Measurements from ENCODE around the gene LRFN2. TPM values are rescaled to one million over a fixed set of nuclear protein-coding genes. Genes with fewer than 3 reads are reported as not detected.

The LRFN2 gene
- total and polyA plus RNA-seq, 2 experiments from 2014 or later = 0.33 to 0.54 TPM

- no peak for DNase-seq (ENCODE audit: low spot score)
- Histone ChIP-seq H3K4me2 (no peak overlapping the region), H3K79me2 (no peaks in the 10 kb centered on the region), H3K9me2 (replicated peaks; ENCODE audit: insufficient read depth) (no peaks in the 10 kb centered on the region), H4K20me1 (ENCODE audit: insufficient read depth, poor library complexity, severe bottlenecking) (no peaks in the 10 kb centered on the region), H3K36me3 (replicated peaks; ENCODE audit: insufficient read depth, low read depth) (no peaks in the 10 kb centered on the region), H3K27me3 (peaks cover 15% of the 10 kb centered on the region), H3K4me1 (ENCODE audit: insufficient read depth) (peaks cover 4% of the 10 kb centered on the region), H2AFZ (no peak overlapping the region), H3K4me3 (no peak overlapping the region), H3K27ac (no peak overlapping the region), H3K9me3 (ENCODE audit: low read depth) (no peaks in the 10 kb centered on the region)
- WGBS (ENCODE audit: low lambda C conversion rate, missing lambda C conversion rate) = 98% methylated on average over 4 of the region's 4 CpGs
- no peak for TF ChIP-seq EZH2 (IDR thresholded peaks at IDR 0.05; ENCODE audit: borderline replicate concordance)
Measured at GRCh38 chr6:40490508-40490907, 96.7 kb downstream of the LRFN2 start.

GRCh38 chr6:40489798-40490197, 97.4 kb downstream of the LRFN2 start:
- TF ChIP-seq CTCF (IDR thresholded peaks at IDR 0.05; ENCODE audit: poor library complexity) (no peak), EZH2phosphoT487 (IDR thresholded peaks at IDR 0.05; ENCODE audit: low read depth, severe bottlenecking, unreplicated experiment) (no peak), EZH2 (IDR thresholded peaks at IDR 0.05; ENCODE audit: borderline replicate concordance) (no peak)
- 96% methylated on average over 9 of the region's 9 CpGs for WGBS (ENCODE audit: low lambda C conversion rate, missing lambda C conversion rate)
- Histone ChIP-seq H3K79me2 (no peaks in the 10 kb centered on the region), H3K36me3 (replicated peaks; ENCODE audit: insufficient read depth, low read depth) (no peaks in the 10 kb centered on the region), H3K9me2 (replicated peaks; ENCODE audit: insufficient read depth) (no peaks in the 10 kb centered on the region), H3K27me3 (peaks cover 15% of the 10 kb centered on the region), H2AFZ (no peak overlapping the region), H3K4me1 (ENCODE audit: insufficient read depth) (peaks cover 11% of the 10 kb centered on the region), H3K27ac (no peak overlapping the region), H3K4me2 (no peak overlapping the region), H3K4me3 (no peak overlapping the region), H3K9me3 (ENCODE audit: low read depth) (no peaks in the 10 kb centered on the region), H4K20me1 (ENCODE audit: insufficient read depth, poor library complexity, severe bottlenecking) (no peaks in the 10 kb centered on the region)
- no peak for DNase-seq (ENCODE audit: low spot score)

- Histone ChIP-seq H3K27ac (no peak overlapping the region), H3K4me3 (no peak overlapping the region), H3K79me2 (no peaks in the 10 kb centered on the region), H2AFZ (no peak overlapping the region), H3K9me3 (ENCODE audit: low read depth) (no peaks in the 10 kb centered on the region), H3K9me2 (replicated peaks; ENCODE audit: insufficient read depth) (no peaks in the 10 kb centered on the region), H4K20me1 (ENCODE audit: insufficient read depth, poor library complexity, severe bottlenecking) (no peaks in the 10 kb centered on the region), H3K4me1 (ENCODE audit: insufficient read depth) (peaks cover 13% of the 10 kb centered on the region), H3K27me3 (peaks cover 15% of the 10 kb centered on the region), H3K36me3 (replicated peaks; ENCODE audit: insufficient read depth, low read depth) (no peaks in the 10 kb centered on the region), H3K4me2 (no peak overlapping the region)
- no peak for DNase-seq (ENCODE audit: low spot score)
- TF ChIP-seq CTCF (IDR thresholded peaks at IDR 0.05; ENCODE audit: poor library complexity) (no peak), EZH2phosphoT487 (IDR thresholded peaks at IDR 0.05; ENCODE audit: low read depth, severe bottlenecking, unreplicated experiment) (no peak), EZH2 (IDR thresholded peaks at IDR 0.05; ENCODE audit: borderline replicate concordance) (no peak)
- WGBS (ENCODE audit: low lambda C conversion rate, missing lambda C conversion rate) = 91% methylated on average over 4 of the region's 4 CpGs
Measured at GRCh38 chr6:40486576-40486975, 100.6 kb downstream of the LRFN2 start.

- TF ChIP-seq EZH2 (IDR thresholded peaks at IDR 0.05; ENCODE audit: borderline replicate concordance) (no peak), CTCF (IDR thresholded peaks at IDR 0.05; ENCODE audit: poor library complexity) (no peak), EZH2phosphoT487 (IDR thresholded peaks at IDR 0.05; ENCODE audit: low read depth, severe bottlenecking, unreplicated experiment) (no peak)
- WGBS (ENCODE audit: low lambda C conversion rate, missing lambda C conversion rate) = 85% methylated on average over 2 of the region's 2 CpGs
- Histone ChIP-seq H3K36me3 (replicated peaks; ENCODE audit: insufficient read depth, low read depth) (no peaks in the 10 kb centered on the region), H3K79me2 (no peaks in the 10 kb centered on the region), H3K4me2 (no peak overlapping the region), H3K9me3 (ENCODE audit: low read depth) (no peaks in the 10 kb centered on the region), H4K20me1 (ENCODE audit: insufficient read depth, poor library complexity, severe bottlenecking) (no peaks in the 10 kb centered on the region), H3K27me3 (peaks cover 15% of the 10 kb centered on the region), H3K4me1 (ENCODE audit: insufficient read depth) (peaks cover 13% of the 10 kb centered on the region), H3K27ac (no peak overlapping the region), H3K4me3 (no peak overlapping the region), H3K9me2 (replicated peaks; ENCODE audit: insufficient read depth) (no peaks in the 10 kb centered on the region), H2AFZ (no peak overlapping the region)
- DNase-seq (ENCODE audit: low spot score) = no peak
Measured at GRCh38 chr6:40485795-40486194, 101.4 kb downstream of the LRFN2 start.

Data from hepatocyte (in vitro differentiated cells).